Sigmoid colon (tissue), 4 donors: ENCODE measurements around the gene TMEM125.

Experiments used
- EP300 ChIP-seq, 4 donors: sonication (generic); formaldehyde crosslinking; IDR thresholded peaks; one replicate each; pipeline ENCODE4 v1.6.1; 2017; ENCODE audit warnings: antibody characterized with exemption in 4 of 4
- POLR2AphosphoS5 ChIP-seq, 4 donors: sonication (generic); formaldehyde crosslinking; IDR thresholded peaks; one replicate each; pipeline ENCODE4 v1.6.1; 2017; ENCODE audit warnings: antibody characterized with exemption in 4 of 4
- TF ChIP-seq, protein P1 (sequence below), 4 experiments: fragments of 450-650 bp in 3 of 4; fragments of 200-600 bp in 1 of 4; IDR thresholded peaks; one replicate each; pipeline ENCODE4 v1.5.1; 2016 to 2019; ENCODE audit warnings: antibody characterized with exemption in 4 of 4, mild to moderate bottlenecking in 3 of 4, moderate library complexity in 2 of 4

DNA sequence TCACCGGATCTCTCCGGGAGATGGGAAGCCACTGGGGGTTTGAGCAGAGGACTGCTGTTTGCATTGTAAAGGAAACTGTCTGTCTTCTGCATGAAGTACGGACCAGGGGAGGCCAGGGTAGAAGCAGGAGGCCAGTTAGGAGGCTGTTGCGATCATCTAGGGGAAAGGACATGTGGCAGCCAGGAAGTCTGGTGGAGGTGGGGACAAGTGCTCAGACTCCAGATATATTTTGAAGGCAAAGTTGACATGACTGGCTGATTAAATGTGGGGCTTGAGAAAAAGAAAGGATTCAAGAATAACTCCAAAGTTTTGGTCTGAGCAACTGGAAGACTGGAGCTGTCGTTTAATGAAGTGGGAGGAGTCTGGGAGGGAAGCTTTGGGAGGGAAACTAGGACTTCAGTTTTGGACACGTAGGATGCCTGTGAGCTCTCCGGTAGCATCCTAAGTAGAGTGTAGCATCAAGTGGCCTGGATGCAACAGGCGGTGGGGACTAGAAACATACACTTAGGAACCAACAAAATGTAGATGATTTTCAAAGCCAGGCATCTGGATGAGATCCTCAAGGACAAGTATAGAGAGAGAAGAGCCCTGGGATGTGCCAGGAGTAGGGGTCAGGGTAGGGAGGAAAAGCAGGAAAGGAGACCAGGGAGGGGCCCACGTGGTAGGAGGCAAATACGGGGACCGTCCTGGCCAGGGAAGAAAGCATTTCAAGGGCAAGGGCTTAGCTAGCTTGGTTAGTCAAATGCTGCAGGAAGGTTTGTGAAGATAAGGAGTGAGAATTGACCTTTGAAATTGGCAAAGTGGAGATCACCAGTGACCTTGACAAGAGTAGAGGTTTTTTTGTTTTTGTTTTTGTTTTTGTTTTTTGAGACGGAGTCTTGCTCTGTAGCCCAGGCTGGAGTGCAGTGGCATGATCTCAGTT, 19.3 kb downstream of the TMEM125 start:
- TF ChIP-seq, protein P1, sequence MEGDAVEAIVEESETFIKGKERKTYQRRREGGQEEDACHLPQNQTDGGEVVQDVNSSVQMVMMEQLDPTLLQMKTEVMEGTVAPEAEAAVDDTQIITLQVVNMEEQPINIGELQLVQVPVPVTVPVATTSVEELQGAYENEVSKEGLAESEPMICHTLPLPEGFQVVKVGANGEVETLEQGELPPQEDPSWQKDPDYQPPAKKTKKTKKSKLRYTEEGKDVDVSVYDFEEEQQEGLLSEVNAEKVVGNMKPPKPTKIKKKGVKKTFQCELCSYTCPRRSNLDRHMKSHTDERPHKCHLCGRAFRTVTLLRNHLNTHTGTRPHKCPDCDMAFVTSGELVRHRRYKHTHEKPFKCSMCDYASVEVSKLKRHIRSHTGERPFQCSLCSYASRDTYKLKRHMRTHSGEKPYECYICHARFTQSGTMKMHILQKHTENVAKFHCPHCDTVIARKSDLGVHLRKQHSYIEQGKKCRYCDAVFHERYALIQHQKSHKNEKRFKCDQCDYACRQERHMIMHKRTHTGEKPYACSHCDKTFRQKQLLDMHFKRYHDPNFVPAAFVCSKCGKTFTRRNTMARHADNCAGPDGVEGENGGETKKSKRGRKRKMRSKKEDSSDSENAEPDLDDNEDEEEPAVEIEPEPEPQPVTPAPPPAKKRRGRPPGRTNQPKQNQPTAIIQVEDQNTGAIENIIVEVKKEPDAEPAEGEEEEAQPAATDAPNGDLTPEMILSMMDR (IDR thresholded peaks at IDR 0.05): no peak
- TF ChIP-seq POLR2AphosphoS5 (IDR thresholded peaks at IDR 0.05): no peak
- no peak for TF ChIP-seq EP300 (IDR thresholded peaks at IDR 0.05)
